Measurements from ENCODE around the gene PITPNB.

PITPNB gene

DNA sequence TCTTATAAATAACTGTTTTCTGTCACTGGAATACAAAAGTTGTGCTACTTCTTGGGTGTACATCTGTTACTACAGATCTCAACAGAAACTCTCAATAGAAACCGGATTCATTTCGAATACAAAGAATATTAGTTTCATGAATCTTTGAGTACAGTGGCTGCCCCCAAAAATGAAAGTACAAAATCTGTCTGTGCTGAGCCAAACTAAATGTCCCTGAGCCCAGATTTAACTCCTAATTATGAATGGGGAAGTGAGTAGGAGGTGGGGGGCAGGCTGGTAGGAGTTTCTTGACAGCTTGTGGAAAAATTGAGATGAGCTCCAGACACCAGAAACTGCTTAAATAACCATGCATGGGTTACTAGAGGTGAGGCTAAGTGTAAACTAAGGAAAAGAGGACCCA lies 41.6 kb downstream of the PITPNB start:
- no peak for DNase-seq

DNA sequence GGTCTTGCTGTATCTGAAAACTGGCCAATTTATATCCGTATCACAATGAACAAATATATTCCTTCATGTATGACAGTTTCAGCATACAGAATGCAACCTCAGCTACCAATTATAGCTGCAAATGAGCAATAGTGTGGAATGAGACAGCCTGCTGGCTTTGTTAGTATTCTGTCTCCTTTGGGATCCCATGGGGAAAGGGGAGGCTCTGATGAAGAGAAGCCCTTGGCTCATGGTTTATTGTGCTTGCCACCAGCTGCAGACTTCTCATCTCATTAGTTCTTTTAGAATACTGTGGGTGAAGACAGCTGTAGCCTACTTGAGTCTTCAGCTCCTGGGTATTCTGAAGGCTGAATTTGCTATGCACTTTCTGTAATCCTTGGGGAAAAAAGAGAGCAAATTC lies 42.4 kb downstream of the PITPNB start:
- no peak for DNase-seq

DNA sequence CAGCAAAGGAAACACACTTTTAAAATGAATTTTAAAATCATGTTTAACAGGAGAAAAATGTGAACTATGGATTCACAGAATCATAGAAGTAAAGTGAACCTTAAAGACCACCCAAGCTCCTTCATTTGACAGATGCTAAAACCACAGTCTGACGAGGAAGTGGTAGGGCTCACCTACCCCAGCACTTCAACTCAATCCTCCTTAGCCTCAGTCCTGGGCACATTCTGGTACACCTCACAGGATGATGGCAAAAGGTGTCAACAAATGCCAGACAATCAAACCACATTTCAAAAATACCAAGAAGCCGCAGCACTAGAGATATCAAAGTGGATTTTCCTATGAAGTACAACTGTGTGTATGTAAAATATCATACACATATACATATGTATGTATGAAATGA lies 43.1 kb downstream of the PITPNB start:
- DNase-seq = no peak

DNA sequence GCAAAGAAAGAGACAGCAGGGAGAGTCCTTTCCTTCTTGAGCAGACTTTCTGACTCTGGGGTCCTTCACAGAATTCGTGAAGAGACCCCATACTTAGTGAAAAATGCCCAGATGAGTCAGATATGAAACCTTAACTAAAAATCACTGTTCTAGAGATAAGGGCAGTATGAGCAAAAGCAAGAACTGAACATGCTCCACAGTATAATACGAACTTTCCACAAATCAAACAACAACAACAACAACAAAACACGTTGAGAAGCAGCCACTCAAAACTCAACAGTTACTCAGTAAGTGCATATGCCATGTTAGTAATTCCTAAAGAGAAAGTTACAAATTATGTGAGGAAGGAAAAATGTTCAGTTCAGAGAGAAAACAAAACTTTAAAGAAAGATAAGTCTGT lies 44.3 kb downstream of the PITPNB start:
- DNase-seq = no peak

DNA sequence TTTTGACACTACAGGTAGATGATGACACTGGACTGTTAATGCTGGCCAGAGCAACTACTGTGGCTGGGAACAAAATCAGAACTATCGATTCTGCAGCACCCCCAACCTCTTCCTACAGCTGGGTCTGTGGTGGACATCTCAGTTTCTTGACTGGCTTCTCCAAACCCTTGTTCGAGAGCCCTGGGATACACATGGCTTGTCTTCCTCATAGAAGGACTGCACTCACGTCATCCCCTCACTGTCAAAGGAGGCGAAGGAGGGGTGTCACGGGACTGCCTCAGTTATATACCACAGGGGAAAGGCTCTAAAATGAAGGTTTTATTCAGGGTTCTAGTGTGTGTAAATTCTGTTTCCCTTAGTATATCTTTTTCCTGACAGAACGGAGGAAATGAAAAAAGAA lies 44.9 kb downstream of the PITPNB start:
- no peak for DNase-seq

DNA sequence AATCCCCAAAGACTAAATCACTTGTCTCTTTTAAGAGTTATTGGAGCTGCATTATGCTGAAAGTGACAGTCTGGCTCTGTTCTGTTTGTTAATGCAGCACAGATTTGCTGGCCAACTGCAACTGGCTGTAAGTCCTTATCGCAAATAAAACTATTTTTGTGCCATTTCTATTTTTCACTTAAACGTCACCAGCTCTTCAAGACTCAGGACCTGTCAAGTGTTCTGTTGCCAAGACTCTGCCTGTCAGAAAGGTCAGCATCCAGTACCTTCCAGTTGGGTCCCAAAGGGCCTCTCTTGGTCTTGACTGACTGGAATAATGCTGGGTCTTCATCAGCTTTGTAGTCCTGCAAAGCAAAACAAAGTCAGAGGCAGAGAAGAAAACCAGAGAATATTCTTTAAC lies 45.6 kb downstream of the PITPNB start:
- no peak for DNase-seq

DNA sequence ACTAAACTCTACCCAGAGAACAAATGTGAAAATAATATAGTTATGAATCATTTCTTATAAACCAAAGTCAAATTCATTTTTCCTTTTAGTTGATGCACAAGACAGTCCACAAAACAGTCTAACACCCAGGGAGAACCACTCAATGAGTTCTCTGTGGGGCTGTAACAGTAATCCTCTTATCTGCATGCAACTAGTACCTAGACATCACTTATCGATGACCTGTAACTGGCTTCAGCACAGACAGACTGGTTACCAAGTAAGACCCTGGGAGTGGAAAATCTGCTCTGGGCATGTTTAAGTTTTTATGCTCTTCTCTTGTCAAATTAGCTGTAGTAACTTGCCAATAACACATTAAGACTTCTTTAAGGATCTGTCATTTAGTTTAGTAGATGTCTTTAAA lies 46.6 kb downstream of the PITPNB start:
- no peak for DNase-seq

DNA sequence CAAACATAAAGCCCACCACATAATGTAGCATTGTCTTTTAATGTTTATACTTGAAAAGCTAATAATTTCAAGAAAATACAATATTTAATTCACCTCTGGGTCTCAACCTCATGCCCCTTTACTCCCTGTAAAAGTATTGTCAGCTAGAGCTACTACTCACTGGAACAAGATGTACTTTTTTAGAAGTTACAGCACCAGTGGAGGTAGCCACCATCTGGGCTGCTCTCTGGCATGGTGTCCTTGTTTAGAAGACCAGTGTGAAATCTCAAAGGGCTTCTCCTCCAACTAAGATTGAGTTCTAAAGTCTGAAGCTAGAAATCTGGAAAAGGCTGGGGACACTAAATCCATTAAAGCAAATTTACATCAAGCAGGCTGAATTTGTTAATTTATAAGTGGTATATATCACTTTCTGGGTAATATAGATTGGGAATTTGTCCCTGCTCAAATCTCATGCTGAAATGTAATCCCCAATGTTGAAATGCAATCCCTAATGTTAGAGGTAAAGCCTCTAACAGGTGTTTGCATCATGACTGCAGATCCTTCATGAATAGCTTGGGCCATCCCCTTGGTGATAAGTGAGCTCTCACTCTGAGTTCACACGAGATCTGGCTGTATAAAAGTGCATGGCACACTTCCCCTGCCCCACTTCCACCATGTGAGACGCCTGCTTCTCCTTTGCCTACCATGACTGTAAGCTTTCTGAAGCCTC lies 47.6 kb downstream of the PITPNB start:
- no peak for DNase-seq

DNA sequence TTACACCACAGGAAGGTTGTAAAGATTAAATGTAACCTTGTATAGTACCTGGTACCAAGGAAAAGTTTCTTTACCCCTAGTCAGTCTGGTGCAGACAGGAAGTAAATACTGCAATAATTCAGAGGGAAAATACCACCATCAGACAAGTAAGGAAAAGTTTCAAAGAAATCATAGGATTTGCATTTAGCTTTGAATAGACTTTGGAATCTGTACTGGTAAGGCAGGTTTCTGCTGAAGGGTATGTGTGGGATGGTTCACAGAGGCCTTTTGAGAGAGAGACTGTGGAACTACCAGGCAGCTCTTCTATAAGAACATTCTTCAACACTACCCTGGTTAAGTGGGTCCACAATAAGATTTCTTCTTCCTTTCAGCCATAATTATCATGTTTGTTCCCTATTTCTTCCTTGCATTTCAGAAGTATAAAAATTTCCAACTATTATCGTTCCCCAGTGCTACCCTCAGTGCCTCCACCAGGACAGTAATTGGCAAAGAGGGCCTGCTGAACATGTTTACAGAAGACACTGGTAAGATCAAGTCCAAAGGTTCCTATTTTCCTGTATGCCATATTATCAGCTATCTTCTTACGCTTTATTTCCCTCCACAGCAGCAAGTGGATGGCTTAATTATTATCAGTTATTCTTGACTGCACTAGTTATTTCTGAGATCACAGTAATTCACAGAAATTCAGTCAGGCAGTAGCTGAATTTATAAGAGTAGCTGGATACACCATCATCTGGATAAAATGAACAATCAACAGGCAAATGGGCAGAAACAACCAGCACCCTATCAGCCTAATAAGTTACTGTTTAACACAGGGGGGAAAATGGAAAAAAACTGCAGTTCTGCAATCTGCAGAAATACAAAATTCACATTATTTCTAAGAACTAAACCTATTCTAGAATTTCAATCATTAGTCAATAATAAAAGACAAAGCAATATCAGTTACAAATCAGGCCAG lies 48.5 kb downstream of the PITPNB start:
- no peak for DNase-seq

DNA sequence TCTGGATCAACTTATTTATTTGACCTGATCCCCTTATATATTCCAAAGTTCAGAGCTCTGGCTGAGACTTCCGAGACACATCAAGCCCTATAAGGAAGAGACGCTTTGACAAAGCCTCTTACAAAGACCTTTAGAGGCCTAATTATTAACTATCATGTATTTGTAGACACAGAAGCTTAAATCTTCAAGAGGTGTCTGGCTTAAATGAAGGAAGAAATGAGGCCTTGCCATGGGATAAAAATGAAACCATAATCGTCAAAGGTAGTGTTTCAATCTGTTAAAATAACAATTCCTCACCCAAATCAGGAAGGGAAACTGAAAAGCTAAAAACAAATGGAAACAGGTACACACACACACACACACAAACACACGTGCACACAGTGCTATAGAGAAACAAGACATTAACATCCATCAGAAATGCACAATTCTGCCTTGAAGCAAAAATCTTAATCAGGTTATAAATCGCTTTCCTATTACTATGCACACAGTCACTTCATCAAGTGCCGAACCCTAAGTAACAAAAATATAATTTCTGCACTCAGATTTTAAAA lies 50.2 kb downstream of the PITPNB start:
- no peak for DNase-seq

DNA sequence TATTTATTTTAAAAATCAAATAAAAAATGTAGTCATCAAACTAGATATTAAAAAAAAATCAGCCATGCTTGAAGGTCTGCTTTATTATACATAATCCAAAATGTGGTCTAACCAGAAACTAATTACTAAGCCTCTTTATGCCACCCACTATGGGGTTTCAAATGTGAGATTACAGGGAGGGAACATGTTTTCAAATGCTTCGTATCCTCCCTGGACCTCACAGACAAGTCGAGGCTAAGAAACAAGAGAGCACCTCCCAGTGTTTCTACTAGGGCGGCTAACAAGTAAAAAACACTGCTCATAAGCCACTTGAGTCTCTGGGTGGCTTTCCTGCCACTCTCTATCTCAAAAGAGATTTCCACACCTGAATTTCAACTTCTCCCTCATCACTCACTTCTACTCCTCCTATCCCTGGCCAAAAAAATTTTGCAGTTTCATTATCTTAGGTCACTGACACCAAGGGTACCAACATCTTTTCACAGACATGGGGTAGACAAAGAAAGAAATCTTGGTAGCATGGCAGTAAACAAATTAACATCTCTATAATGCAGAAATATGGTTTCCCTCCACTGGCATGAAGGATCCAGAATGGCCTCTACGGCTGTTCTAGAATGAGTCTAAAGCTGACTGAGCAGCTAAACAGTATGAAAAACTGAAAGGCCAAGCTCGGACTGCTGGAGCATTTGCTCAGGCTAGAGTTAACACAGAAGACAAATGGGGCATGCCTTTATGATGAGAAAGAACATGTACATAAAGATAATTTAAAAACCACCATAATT lies 50.9 kb downstream of the PITPNB start:
- no peak for DNase-seq

DNA sequence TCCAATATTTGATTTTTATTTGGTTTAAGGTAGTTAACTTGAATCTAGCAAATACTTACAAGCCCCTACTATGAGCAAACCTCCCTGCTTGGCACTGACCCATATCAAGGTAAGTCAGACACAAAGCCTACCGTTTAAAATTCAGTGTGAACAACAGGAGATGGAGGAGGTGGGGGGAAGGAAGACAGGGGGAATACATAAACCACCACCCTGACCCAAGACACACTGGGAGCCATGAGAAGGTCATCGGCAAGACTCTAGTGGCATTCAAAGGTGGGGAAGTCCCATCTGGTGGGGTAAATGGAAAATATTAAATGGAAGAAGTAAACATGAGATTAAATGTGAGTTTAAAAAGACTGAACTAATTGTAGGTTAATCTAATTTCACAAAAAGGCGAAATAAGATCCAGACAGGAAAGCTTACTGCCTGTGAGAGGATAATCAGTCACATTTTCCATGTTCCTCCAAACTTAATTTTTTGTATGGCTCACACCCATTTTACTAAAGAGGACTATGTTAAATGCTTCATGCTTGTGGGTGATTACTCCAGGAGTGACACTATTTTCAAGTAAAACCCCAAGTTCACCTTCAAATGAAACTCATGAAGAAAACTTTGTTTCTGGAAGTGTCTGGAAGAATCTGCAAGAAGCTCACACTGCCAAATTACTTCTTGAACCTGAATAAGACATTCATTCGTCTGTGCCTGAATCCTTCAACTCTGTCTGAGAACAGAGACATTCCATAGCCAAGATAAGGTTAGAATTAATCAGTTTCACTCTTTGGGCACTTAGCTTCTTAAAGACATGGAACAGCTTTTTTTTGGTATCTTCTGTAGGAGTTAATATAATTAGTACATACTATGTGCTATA lies 51.7 kb downstream of the PITPNB start:
- no peak for DNase-seq

DNA sequence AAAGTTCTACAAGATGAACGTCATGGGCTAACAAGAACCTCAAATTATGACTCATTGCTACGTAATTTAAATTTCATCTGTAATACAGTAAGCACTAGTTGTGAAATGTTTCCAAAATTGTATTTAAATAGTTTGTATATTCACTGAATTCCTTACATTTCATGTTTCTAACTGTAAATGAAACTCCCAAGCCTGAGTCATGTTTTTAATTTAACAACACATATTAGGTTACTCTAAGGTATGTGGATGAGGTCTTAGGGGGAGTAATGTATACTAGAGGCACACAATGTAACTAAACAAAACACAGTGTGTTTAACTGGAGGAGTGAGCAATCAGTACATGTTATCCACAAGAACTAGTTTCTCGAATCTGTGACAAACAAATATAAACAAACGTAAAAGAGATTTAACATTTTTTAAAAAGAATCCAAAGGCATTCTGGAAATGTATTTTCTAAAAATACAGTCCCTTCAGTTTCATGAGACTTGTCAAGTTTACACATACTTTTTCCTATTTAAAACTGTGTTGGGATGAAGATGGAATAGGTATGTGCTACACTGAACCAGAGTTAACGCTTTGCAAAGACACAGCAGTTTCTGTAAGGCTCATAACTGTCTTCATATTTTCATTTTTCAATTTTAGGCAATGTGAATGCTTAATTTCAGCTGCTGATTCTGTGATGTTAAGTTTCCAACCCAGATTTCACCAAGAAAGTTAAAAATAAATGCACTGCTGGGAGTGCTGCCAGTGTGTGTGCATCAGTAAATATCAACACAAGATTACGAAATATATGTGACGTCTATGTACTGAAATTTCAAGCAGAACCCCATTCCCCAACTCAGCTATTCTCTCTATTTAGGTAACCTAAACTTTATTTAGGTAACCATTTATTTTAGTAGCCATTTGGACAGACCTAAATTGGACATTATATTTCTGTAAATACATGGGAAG lies 52.6 kb downstream of the PITPNB start:
- DNase-seq = no peak

DNA sequence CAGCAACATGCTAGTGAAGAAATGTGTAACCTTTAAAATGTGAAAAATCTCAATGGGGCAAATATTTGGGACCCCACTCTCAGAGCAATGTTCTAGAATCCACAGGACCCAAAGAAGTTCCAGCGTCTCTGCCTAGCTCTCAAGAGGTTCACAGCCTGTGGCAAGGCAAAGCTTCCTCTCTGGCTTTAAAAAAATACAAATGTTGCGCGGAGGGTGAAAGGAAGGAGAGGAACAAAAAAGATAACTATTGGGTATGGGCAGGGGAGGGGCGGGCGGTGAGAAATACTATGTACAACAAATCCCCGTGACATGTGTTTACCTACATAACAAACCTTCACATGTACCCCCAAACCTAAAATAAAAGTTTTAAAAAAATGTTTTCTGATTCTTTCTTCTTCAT lies 53.6 kb downstream of the PITPNB start:
- no peak for DNase-seq

DNA sequence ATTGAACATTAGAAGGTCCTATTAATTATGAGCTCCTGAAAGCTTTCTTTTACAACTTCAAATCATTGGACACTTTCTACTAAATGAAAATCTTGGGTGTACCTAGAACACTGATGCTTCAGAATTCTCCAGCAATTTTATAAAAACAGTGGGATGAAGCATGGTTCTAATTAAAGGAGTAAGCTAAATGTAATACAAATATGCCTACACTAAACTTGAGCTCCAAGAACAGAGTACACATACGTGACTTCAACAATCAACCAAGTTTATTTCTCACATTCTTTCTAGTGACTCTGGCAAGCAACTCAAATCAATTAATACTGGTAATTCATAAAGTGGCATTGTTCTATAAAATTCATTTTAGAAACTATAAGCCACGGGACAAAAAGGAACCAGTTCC lies 55.5 kb downstream of the PITPNB start:
- no peak for DNase-seq

DNA sequence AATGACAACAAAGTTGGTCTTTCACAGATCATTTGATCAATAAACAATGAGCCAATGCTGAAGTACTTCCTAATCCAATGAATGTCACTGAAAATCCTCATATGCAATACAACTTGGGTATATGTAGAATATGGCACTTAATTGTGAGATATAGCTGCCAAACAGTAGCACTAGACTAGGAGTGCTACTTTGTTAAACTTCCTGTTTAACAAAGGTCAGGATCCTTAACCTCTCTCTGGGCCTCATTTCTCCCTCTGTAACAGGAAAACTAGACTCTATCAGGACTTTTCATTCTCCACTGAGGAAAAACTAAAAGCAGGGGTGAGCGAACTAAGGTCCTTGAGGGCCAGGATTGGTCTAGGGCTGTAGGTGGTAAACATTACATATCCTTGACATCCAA lies 56.1 kb downstream of the PITPNB start:
- DNase-seq = no peak

DNA sequence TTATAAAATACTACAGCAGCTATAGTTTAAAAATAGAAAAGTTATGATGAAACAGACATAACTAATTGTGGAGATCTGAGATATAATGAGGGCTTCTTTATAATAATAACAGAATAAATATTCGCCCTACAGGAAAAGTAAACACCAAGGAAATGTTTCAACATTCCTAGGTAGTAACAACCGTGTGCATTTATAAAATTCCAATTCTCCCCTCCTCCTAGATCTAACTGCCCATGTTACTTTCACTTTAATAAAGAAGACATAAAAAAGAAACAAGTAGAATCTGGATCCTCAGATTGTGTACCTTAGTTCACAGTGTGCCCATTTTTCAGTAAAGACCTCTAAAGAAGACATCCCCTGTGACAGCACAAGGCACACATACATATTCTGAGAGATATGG lies 59.7 kb downstream of the PITPNB start:
- DNase-seq = no peak

DNA sequence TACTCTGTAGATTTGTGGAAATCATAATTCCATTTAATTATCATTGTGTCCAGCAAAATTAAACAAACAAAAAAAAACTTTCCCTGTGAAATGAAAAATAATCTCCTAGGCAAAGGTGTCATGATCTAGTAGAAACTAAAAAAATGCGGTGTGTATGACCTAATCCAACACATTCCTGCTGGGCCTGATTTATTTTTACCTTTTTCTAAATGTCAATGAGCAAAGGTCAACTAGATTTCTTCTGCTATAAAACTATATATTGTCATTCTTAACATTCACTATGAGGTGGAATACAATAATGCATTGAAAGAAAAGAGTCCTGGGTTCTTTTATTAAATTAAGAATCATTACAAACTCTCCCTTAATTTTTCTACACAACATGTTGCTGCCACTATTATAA lies 60.4 kb downstream of the PITPNB start:
- DNase-seq = no peak

DNA sequence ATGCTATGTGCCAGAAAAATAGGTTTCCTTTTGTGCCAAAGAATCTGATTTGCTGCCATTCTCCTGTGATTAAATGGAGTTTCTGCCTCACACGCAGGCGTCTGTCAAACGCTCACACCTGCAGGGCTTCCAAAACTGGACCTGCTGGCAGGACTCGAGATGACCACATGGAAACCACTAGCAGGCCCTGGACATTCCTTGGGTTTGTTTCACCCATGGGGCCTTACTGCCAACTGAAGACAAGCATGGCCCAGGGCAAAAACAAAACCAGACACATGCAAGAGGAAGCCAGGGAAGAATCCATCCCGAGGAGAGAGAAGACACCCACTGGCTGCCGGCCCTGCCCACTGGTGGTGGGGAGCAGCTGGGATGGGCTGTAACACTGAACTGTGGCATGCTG lies 61.6 kb downstream of the PITPNB start:
- DNase-seq = no peak

DNA sequence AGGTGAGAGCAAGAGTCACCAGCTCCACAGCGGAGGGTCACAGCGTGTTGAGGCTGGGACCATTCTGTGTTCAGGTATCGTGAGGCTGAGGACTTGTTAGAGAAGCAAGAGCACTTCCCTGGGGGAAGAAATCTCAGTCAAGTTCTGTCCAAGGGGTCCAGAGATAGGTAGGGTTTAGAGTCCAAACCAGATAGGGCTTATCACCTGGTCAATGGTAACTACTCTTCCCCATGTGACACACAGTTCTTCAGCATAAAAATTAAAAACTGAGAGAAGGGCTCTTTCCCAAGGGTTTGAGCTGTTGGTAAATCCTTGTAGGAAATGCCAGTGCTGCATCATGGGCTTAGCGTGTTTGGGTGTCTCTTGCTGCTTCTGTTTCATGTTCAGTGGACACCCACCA lies 62.7 kb downstream of the PITPNB start:
- DNase-seq = no peak

DNA sequence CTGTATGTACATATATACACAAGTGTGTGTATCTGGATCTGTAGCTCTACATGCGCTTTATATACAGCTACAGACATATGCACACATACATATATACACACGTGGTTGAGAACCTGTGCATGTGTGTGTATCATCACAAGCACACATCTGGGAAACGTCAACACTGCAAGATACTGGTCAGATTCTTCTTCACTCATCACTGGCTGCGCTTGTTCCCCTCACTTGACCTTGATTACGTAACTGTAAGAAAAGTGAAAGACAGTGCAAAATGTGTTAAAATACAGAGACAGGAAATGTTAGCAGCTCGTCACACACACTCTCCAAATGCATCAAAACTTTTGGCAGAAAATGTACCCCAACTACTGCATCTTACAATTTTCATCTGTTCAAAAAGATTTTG lies 65.6 kb downstream of the PITPNB start:
- no peak for DNase-seq

Data from stimulated activated CD4-positive, alpha-beta T cell treated with anti-CD3 and anti-CD28 coated beads, Interleukin-1b, Interleukin-23, amount 100 ng/mL, for 48 hours (primary cell).